Activated naive CD4-positive, alpha-beta T cell treated with anti-CD3 and anti-CD28 coated beads, Interleukin-2, amount 50 U/mL, for 24 hours (primary cell): ENCODE data around the gene OLFML2A.
"Not testable (repeated sequence)": the region's sequence is repeated elsewhere in the genome, so short reads cannot be mapped to it uniquely, and the experiment has no call there.

Source experiments
- H3K27ac Mint-ChIP-seq: one replicate; pipeline ENCODE4 v1.8.0; 2021; ENCODE audit warnings: mild to moderate bottlenecking, mixed read lengths
- H3K27me3 Mint-ChIP-seq: one replicate; pipeline ENCODE4 v1.8.0; 2021; ENCODE audit warnings: mixed read lengths
- H3K36me3 Mint-ChIP-seq: one replicate; pipeline ENCODE4 v1.8.0; 2021; ENCODE audit warnings: mixed read lengths
- H3K4me1 Mint-ChIP-seq: one replicate; pipeline ENCODE4 v1.8.0; 2021; ENCODE audit warnings: mixed read lengths
- H3K4me3 Mint-ChIP-seq: one replicate; pipeline ENCODE4 v1.8.0; 2021; ENCODE audit warnings: mild to moderate bottlenecking, mixed read lengths
- H3K9me3 Mint-ChIP-seq: one replicate; pipeline ENCODE4 v1.8.0; 2021; ENCODE audit warnings: mixed read lengths

OLFML2A gene

GRCh38 chr9:124768750-124769548 lies 8.0 kb upstream of the OLFML2A start:
- peak overlapping the region; percentile 65 for H3K27ac Mint-ChIP-seq

GRCh38 chr9:124769549-124770358 lies 7.2 kb upstream of the OLFML2A start:
- Mint-ChIP-seq H3K27ac (peak overlapping the region; percentile 65), H3K4me3 (peak overlapping the region; percentile 83), H3K4me1 (peaks cover 42% of the 10 kb centered on the region), H3K9me3 (no peaks in the 10 kb centered on the region), H3K27me3 (peaks cover 60% of the 10 kb centered on the region), H3K36me3 (no peaks in the 10 kb centered on the region)

More at GRCh38 chr9:124768750-124769548, 8.0 kb upstream of the OLFML2A start:
- Mint-ChIP-seq H3K4me3 (peak overlapping the region; percentile 83), H3K9me3 (no peaks in the 10 kb centered on the region), H3K4me1 (peaks cover 34% of the 10 kb centered on the region), H3K36me3 (no peaks in the 10 kb centered on the region), H3K27me3 (peaks cover 57% of the 10 kb centered on the region)

- peaks cover 42% of the 10 kb centered on the region for H3K4me1 Mint-ChIP-seq
- H3K4me3 Mint-ChIP-seq, result peak overlapping the region; percentile 83
- peaks cover 57% of the 10 kb centered on the region for H3K27me3 Mint-ChIP-seq
- no peaks in the 10 kb centered on the region for H3K36me3 Mint-ChIP-seq
- no peaks in the 10 kb centered on the region for H3K9me3 Mint-ChIP-seq
- peak overlapping the region; percentile 3 for H3K27ac Mint-ChIP-seq
Measured at GRCh38 chr9:124770359-124771020, 6.4 kb upstream of the OLFML2A start.

- no peaks in the 10 kb centered on the region for H3K36me3 Mint-ChIP-seq
- peak within 1 kb of the TSS; percentile 96 for H3K4me3 Mint-ChIP-seq
- peaks cover 46% of the 10 kb centered on the region for H3K4me1 Mint-ChIP-seq
- H3K27me3 Mint-ChIP-seq, result peaks cover 64% of the 10 kb centered on the region
- no peaks in the 10 kb centered on the region for H3K9me3 Mint-ChIP-seq
- peak within 1 kb of the TSS; percentile 93 for H3K27ac Mint-ChIP-seq
Measured at GRCh38 chr9:124771021-124771866, 5.7 kb upstream of the OLFML2A start, which contains the start of gene NR6A1. TSS of gene NR6A1 (minus strand) at chr9:124771311.

GRCh38 chr9:124771867-124772679 lies 4.9 kb upstream of the OLFML2A start:
- no peaks in the 10 kb centered on the region for H3K9me3 Mint-ChIP-seq
- peaks cover 61% of the 10 kb centered on the region for H3K27me3 Mint-ChIP-seq
- no peaks in the 10 kb centered on the region for H3K36me3 Mint-ChIP-seq
- H3K27ac Mint-ChIP-seq, result peak overlapping the region; percentile 87
- H3K4me3 Mint-ChIP-seq, result peak overlapping the region; percentile 96
- peaks cover 51% of the 10 kb centered on the region for H3K4me1 Mint-ChIP-seq

- H3K9me3 Mint-ChIP-seq, result not testable (repeated sequence)
Measured at GRCh38 chr9:124772877-124773276, 4.1 kb upstream of the OLFML2A start.

GRCh38 chr9:124773473-124774128 lies 3.3 kb upstream of the OLFML2A start:
- peak overlapping the region; percentile 55 for H3K27ac Mint-ChIP-seq
- no peaks in the 10 kb centered on the region for H3K36me3 Mint-ChIP-seq
- H3K4me1 Mint-ChIP-seq, result peaks cover 51% of the 10 kb centered on the region
- no peak overlapping the region for H3K4me3 Mint-ChIP-seq
- H3K27me3 Mint-ChIP-seq, result peaks cover 55% of the 10 kb centered on the region
- H3K9me3 Mint-ChIP-seq, result no peaks in the 10 kb centered on the region

More at GRCh38 chr9:124772877-124773276, 4.1 kb upstream of the OLFML2A start:
- H3K4me3 Mint-ChIP-seq, result peak overlapping the region; percentile 96
- not testable (repeated sequence) for H3K27ac Mint-ChIP-seq, H3K36me3 Mint-ChIP-seq
- peaks cover 58% of the 10 kb centered on the region for H3K27me3 Mint-ChIP-seq
- H3K4me1 Mint-ChIP-seq, result peaks cover 51% of the 10 kb centered on the region

- Mint-ChIP-seq H3K4me3 (no peak overlapping the region), H3K27me3 (peaks cover 50% of the 10 kb centered on the region), H3K36me3 (no peaks in the 10 kb centered on the region), H3K4me1 (peaks cover 46% of the 10 kb centered on the region), H3K9me3 (no peaks in the 10 kb centered on the region), H3K27ac (no peak overlapping the region)
Measured at GRCh38 chr9:124774129-124774978, 2.6 kb upstream of the OLFML2A start.

- Mint-ChIP-seq H3K9me3 (no peaks in the 10 kb centered on the region), H3K4me1 (peaks cover 30% of the 10 kb centered on the region), H3K36me3 (no peaks in the 10 kb centered on the region), H3K27me3 (peaks cover 38% of the 10 kb centered on the region), H3K4me3 (peak overlapping the region; percentile 78), H3K27ac (no peak overlapping the region)
Measured at GRCh38 chr9:124776618-124776953, 347 bp upstream of the OLFML2A start.

GRCh38 chr9:124778575-124779367 lies 1.8 kb downstream of the OLFML2A start:
- peak overlapping the region; percentile 54 for H3K4me3 Mint-ChIP-seq
- no peaks in the 10 kb centered on the region for H3K9me3 Mint-ChIP-seq
- H3K27ac Mint-ChIP-seq, result no peak overlapping the region
- H3K36me3 Mint-ChIP-seq, result no peaks in the 10 kb centered on the region
- H3K27me3 Mint-ChIP-seq, result peaks cover 26% of the 10 kb centered on the region
- H3K4me1 Mint-ChIP-seq, result peaks cover 18% of the 10 kb centered on the region

GRCh38 chr9:124779368-124780059 lies 2.6 kb downstream of the OLFML2A start:
- Mint-ChIP-seq H3K36me3 (no peaks in the 10 kb centered on the region), H3K4me1 (peaks cover 12% of the 10 kb centered on the region), H3K9me3 (no peaks in the 10 kb centered on the region), H3K27ac (no peak overlapping the region), H3K4me3 (no peak overlapping the region), H3K27me3 (peaks cover 20% of the 10 kb centered on the region)
